ENCODE data around the gene SRSF4. TPM values are rescaled to one million over a fixed set of nuclear protein-coding genes. Genes with fewer than 3 reads are reported as not detected.

Gene SRSF4
- total and polyA plus RNA-seq, 9 of the 15 experiments (the other 6 are each of a cell fraction or from before 2014, with no cell fraction given): 15.9 to 132 (median 82.0) TPM

DNA sequence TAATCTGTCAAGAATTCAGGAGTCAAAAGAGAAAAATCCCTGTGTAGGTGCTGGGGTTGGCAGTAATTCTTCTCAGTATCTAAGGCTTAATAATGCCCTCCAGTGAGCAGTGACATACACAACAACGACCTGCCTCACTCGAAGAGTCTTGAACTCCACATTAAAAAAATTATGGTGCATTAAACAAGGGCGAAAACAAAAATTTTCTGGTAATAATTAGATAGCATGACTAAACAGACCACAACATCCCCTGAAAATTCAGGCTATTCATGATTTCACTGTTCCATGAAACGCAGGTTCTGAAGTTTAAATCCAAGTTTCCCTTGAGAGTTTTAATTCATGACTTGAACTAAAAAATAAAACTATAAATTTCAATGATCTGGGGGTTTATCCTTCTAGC lies 5.1 kb downstream of the SRSF4 start (continued):
- TF ChIP-seq, protein P1, sequence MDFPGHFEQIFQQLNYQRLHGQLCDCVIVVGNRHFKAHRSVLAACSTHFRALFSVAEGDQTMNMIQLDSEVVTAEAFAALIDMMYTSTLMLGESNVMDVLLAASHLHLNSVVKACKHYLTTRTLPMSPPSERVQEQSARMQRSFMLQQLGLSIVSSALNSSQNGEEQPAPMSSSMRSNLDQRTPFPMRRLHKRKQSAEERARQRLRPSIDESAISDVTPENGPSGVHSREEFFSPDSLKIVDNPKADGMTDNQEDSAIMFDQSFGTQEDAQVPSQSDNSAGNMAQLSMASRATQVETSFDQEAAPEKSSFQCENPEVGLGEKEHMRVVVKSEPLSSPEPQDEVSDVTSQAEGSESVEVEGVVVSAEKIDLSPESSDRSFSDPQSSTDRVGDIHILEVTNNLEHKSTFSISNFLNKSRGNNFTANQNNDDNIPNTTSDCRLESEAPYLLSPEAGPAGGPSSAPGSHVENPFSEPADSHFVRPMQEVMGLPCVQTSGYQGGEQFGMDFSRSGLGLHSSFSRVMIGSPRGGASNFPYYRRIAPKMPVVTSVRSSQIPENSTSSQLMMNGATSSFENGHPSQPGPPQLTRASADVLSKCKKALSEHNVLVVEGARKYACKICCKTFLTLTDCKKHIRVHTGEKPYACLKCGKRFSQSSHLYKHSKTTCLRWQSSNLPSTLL (IDR thresholded peaks at IDR 0.05): no peak
- TF ChIP-seq ZNF785 (CRISPR knock-in tag; IDR thresholded peaks at IDR 0.05) (no peak), XRCC3 (IDR thresholded peaks at IDR 0.05) (no peak), ZNF175 (CRISPR knock-in tag; IDR thresholded peaks at IDR 0.05; ENCODE audit: low read depth) (no peak), ZNF644 (tag; IDR thresholded peaks at IDR 0.05; ENCODE audit: low read depth) (no peak), NBN (IDR thresholded peaks at IDR 0.05; ENCODE audit: low read depth) (no peak), ARNT (IDR thresholded peaks at IDR 0.05) (no peak), TFAM (CRISPR knock-in tag; conservative IDR thresholded peaks at IDR 0.05) (no peak), ZNF384 (IDR thresholded peaks at IDR 0.05; ENCODE audit: low read depth, low read length) (no peak), HDAC3 (IDR thresholded peaks at IDR 0.05; ENCODE audit: borderline replicate concordance, partially characterized antibody) (no peak), HDAC1 (IDR thresholded peaks at IDR 0.05) (no peak), FOXA3 (CRISPR knock-in tag; conservative IDR thresholded peaks at IDR 0.05 in 1 of 2, IDR thresholded peaks at IDR 0.05 in 1 of 2) (no peak)
- TF ChIP-seq, protein P2, sequence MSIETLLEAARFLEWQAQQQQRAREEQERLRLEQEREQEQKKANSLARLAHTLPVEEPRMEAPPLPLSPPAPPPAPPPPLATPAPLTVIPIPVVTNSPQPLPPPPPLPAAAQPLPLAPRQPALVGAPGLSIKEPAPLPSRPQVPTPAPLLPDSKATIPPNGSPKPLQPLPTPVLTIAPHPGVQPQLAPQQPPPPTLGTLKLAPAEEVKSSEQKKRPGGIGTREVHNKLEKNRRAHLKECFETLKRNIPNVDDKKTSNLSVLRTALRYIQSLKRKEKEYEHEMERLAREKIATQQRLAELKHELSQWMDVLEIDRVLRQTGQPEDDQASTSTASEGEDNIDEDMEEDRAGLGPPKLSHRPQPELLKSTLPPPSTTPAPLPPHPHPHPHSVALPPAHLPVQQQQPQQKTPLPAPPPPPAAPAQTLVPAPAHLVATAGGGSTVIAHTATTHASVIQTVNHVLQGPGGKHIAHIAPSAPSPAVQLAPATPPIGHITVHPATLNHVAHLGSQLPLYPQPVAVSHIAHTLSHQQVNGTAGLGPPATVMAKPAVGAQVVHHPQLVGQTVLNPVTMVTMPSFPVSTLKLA (conservative IDR thresholded peaks at IDR 0.05): no peak
- TF ChIP-seq, protein P3, sequence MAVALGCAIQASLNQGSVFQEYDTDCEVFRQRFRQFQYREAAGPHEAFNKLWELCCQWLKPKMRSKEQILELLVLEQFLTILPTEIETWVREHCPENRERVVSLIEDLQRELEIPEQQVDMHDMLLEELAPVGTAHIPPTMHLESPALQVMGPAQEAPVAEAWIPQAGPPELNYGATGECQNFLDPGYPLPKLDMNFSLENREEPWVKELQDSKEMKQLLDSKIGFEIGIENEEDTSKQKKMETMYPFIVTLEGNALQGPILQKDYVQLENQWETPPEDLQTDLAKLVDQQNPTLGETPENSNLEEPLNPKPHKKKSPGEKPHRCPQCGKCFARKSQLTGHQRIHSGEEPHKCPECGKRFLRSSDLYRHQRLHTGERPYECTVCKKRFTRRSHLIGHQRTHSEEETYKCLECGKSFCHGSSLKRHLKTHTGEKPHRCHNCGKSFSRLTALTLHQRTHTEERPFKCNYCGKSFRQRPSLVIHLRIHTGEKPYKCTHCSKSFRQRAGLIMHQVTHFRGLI (CRISPR knock-in tag; IDR thresholded peaks at IDR 0.05): no peak

All from K562 (cell line).